K562 (cell line): Measurements from ENCODE around the gene KLHL22. TPM values are rescaled to one million over a fixed set of nuclear protein-coding genes. Genes with fewer than 3 reads are reported as not detected.

Source experiments
- MGA ChIP-seq: fragments of 450-650 bp; IDR thresholded peaks from 2 replicates; pipeline ENCODE4 v1.6.1; 2016; ENCODE audit warnings: mild to moderate bottlenecking, moderate library complexity
- TCF15 ChIP-seq: fragments of 250-450 bp; sonication (Bioruptor Pico); IDR thresholded peaks from 2 replicates; pipeline ENCODE4 v1.8.0; 2022; ENCODE audit warnings: moderate library complexity, mild to moderate bottlenecking, inconsistent platforms
- TGIF2 ChIP-seq: sonication (generic); formaldehyde crosslinking; IDR thresholded peaks from 2 replicates; pipeline ENCODE4 v1.8.1; 2022; ENCODE audit warnings: mild to moderate bottlenecking, missing genetic modification reagents, moderate library complexity
- polyA plus RNA-seq, 8 experiments: library from polyadenylated mRNA; depleted of rRNA in 4 of 8; stranded (reverse) in 5 of 8; unstranded in 3 of 8; fragments of >200 nt; fragmentation: Nextera tagmentation in 2 of 8; fragmentation: Illumina TruSeq in 1 of 8; extraction: Ambion mirVana in 2 of 8; extraction: Trizol in 1 of 8; gene quantifications; 2 replicates each; pipeline versions ENCODE4 v1.2.1 to v1.2.3, GENCODE V29; 2011 to 2014; ENCODE audit warnings: inconsistent platforms in 1 of 8, missing spikeins in 1 of 8
- total RNA-seq, 7 experiments: library from RNA; depleted of rRNA in 6 of 7; stranded (reverse); fragments of >200 nt in 6 of 7; fragmentation: Illumina TruSeq in 2 of 7; extraction: Trizol in 2 of 7; gene quantifications; 2 replicates each; pipeline versions ENCODE4 v1.2.1 to v1.2.3, GENCODE V29; 2011 to 2021; ENCODE audit warnings: low replicate concordance in 1 of 7

The KLHL22 gene
- total and polyA plus RNA-seq, 9 of the 15 experiments (the other 6 are each of a cell fraction or from before 2014, with no cell fraction given) = 1.3 to 25.6 (median 15.2) TPM

GRCh38 chr22:20448630-20449029 lies 47.0 kb downstream of the KLHL22 start (continued):
- TF ChIP-seq MGA = no peak
- TF ChIP-seq TCF15 (CRISPR knock-in tag) = no peak
- TF ChIP-seq TGIF2 (CRISPR knock-in tag) = no peak
- TF ChIP-seq, all 486 proteins: peak for 3
